Right lobe of liver (tissue), 6 donors: ENCODE data around the gene OCIAD2. TPM values are rescaled to one million over a fixed set of nuclear protein-coding genes. Genes with fewer than 3 reads are reported as not detected.

Experiments
- ATAC-seq, 4 donors: fragments of 200-7000 bp; cut with Tn5 transposase; one replicate each; pipeline ENCODE4 v1.9.1; 2020; ENCODE audit warnings: mild to moderate bottlenecking in 4 of 4, moderate library complexity in 4 of 4
- DNase-seq, 3 donors: peaks; one replicate each; pipeline ENCODE4 v3.0.0-alpha.2; 2020
- H3K27ac ChIP-seq, 3 donors: fragments of 200-600 bp; one replicate each; pipeline ENCODE4 v1.8.0; 2022
- H3K27me3 ChIP-seq, 2 donors: fragments of 200-600 bp; one replicate each; pipeline ENCODE4 v1.8.0; 2022
- H3K36me3 ChIP-seq, 4 donors: fragments of 200-600 bp; sonication (generic) in 1 of 4; one replicate each; pipeline versions ENCODE4 v1.5.1 to v1.8.0; 2017 to 2022; ENCODE audit warnings: control low read depth in 1 of 4
- H3K4me1 ChIP-seq, 4 donors: fragments of 200-600 bp; sonication (generic) in 1 of 4; one replicate each; pipeline versions ENCODE4 v1.5.1 to v1.8.0; 2017 to 2022; ENCODE audit warnings: control low read depth in 1 of 4
- H3K4me3 ChIP-seq, 3 donors: fragments of 200-600 bp; one replicate each; pipeline ENCODE4 v1.8.0; 2022
- H3K9me3 ChIP-seq, 4 donors: fragments of 200-600 bp; sonication (generic) in 1 of 4; one replicate each; pipeline versions ENCODE4 v1.5.1 to v1.8.0; 2017 to 2022; ENCODE audit warnings: control low read depth in 1 of 4
- CTCF ChIP-seq, 4 donors: fragments of 200-600 bp in 3 of 4; fragments of 450-650 bp in 1 of 4; IDR thresholded peaks; one replicate each; pipeline versions ENCODE4 v1.5.1 to v1.8.0; 2016 to 2022; ENCODE audit warnings: antibody characterized with exemption in 4 of 4, mild to moderate bottlenecking in 2 of 4
- POLR2A ChIP-seq: fragments of 450-650 bp; IDR thresholded peaks from one replicate; pipeline ENCODE4 v1.6.1; 2017; ENCODE audit warnings: antibody characterized with exemption, mild to moderate bottlenecking
- WGBS: methylation state at CpG from one replicate; pipeline ENCODE4 v1.1.6; 2018; ENCODE audit warnings: low coverage, low lambda C conversion rate; ENCODE audit not compliant: insufficient coverage; ENCODE audit errors: missing lambda C conversion rate; 5-methylcytosine and 5-hydroxymethylcytosine counted together
- intact Hi-C, 2 donors: fragments of 100-400 bp; cut with DNase I; formaldehyde crosslinking; loops; one replicate each; pipeline versions ENCODE4 v1.11.2 to v1.14.1; 2022
- long read RNA-seq: library from polyadenylated mRNA; unstranded; transcript quantifications from one replicate; pipeline ENCODE4 v2.0.0, GENCODE V29; 2019
- total RNA-seq, 6 experiments: library from RNA; depleted of rRNA in 2 of 6; stranded (reverse); fragments of >200 nt in 2 of 6; fragmentation: NEBNext Ultra II Directional in 3 of 6; extraction: Animal tissue kit (Norgen Biotek cat#: 25700) in 3 of 6; gene quantifications; one replicate each; pipeline versions ENCODE4 v1.1.0 to v1.2.4, GENCODE V29; 2016 to 2023
- donor health status: DM: no; HTN: yes; CAD: no.
- donor health status: DM: no; HTN: no; CAD: no.
- donor health status: DM: no; HTN: no; CAD: no.
- donor health status: DM: no; HTN: yes; CAD: no.
- donor health status: DM: no; HTN: yes; CAD: no.

OCIAD2 gene
- 100 to 1,000 TPM in 1 of 6 experiments, 10 to 100 TPM in 5; 29.6 to 107 (median 68.3) TPM for total RNA-seq
- long read RNA-seq, transcript OCIAD2-204 (6 exons, 812 nt): minor isoform, 9 of 49 reads
- long read RNA-seq, transcript OCIAD2-205 (7 exons, 1,163 nt): major isoform, 39 of 49 reads
- long read RNA-seq, partial matches to known transcripts: 0 of 49 reads
- long read RNA-seq, other reads (novel, unspliced or antisense): 1 of 49 reads

GRCh38 chr4:48906206-48907173 is at the start of gene OCIAD2:
TSS of gene OCIAD2 (minus strand) at chr4:48906774. CDS start at chr4:48904549, 2,225 bp downstream.
- H3K27ac ChIP-seq: peak within 1 kb of the TSS; percentile 66 to 84 (median 81)
- ATAC-seq: peak; percentile 84 to 88 (median 88)
- peaks cover 0 to 23% (median 0%) of the 10 kb centered on the region in 4 donors for H3K36me3 ChIP-seq
- TF ChIP-seq POLR2A: peak; percentile 57
- peak in 3 of 4 donors; percentile 22 to 45 (median 33) for TF ChIP-seq CTCF (IDR thresholded peaks at IDR 0.05)
- intact Hi-C loops: loop anchor here in 1 of 2 donors (10.0 kb wide), 1 partner anchor 72 kb away; the partner anchor contains the start of gene OCIAD1
- H3K4me3 ChIP-seq: peak within 1 kb of the TSS; percentile 50 to 91 (median 80)
- no peaks in the 10 kb centered on the region for H3K9me3 ChIP-seq
- no peaks in the 10 kb centered on the region for H3K27me3 ChIP-seq
- WGBS: 7% methylated on average over 4 of the region's 65 CpGs
- peaks cover 0 to 32% (median 7%) of the 10 kb centered on the region in 4 donors for H3K4me1 ChIP-seq
- peak; percentile 81 to 87 (median 83) for DNase-seq

GRCh38 chr4:48954314-48954713 is 47.7 kb upstream of the OCIAD2 start:
- Histone ChIP-seq H3K36me3 (no peaks in the 10 kb centered on the region), H3K27me3 (no peaks in the 10 kb centered on the region), H3K27ac (no peak overlapping the region), H3K9me3 (no peaks in the 10 kb centered on the region), H3K4me3 (no peak overlapping the region), H3K4me1 (no peaks in the 10 kb centered on the region)
- intact Hi-C loops: no loop called here
- WGBS: 83% methylated on average over 2 of the region's 2 CpGs
- ATAC-seq (no peak), DNase-seq (no peak)
- no peak for TF ChIP-seq POLR2A
- TF ChIP-seq CTCF (IDR thresholded peaks at IDR 0.05): no peak

GRCh38 chr4:48949518-48950219 is 43.1 kb upstream of the OCIAD2 start:
- DNase-seq (no peak), ATAC-seq (no peak)
- Histone ChIP-seq H3K9me3 (no peaks in the 10 kb centered on the region), H3K27ac (no peak overlapping the region), H3K4me1 (no peaks in the 10 kb centered on the region), H3K4me3 (no peak overlapping the region), H3K27me3 (no peaks in the 10 kb centered on the region), H3K36me3 (no peaks in the 10 kb centered on the region)
- WGBS: 92% methylated on average over 4 of the region's 4 CpGs
- TF ChIP-seq CTCF (IDR thresholded peaks at IDR 0.05) (no peak), POLR2A (no peak)
- intact Hi-C loops: no loop called here

GRCh38 chr4:48949086-48949485 is 42.5 kb upstream of the OCIAD2 start:
- Histone ChIP-seq H3K4me3 (no peak overlapping the region), H3K36me3 (no peaks in the 10 kb centered on the region), H3K9me3 (no peaks in the 10 kb centered on the region), H3K27me3 (no peaks in the 10 kb centered on the region), H3K4me1 (no peaks in the 10 kb centered on the region), H3K27ac (no peak overlapping the region)
- TF ChIP-seq CTCF (IDR thresholded peaks at IDR 0.05) (no peak), POLR2A (no peak)
- ATAC-seq (no peak), DNase-seq (no peak)
- intact Hi-C loops: no loop called here
